ENCODE data around the gene LMTK3.

DNA sequence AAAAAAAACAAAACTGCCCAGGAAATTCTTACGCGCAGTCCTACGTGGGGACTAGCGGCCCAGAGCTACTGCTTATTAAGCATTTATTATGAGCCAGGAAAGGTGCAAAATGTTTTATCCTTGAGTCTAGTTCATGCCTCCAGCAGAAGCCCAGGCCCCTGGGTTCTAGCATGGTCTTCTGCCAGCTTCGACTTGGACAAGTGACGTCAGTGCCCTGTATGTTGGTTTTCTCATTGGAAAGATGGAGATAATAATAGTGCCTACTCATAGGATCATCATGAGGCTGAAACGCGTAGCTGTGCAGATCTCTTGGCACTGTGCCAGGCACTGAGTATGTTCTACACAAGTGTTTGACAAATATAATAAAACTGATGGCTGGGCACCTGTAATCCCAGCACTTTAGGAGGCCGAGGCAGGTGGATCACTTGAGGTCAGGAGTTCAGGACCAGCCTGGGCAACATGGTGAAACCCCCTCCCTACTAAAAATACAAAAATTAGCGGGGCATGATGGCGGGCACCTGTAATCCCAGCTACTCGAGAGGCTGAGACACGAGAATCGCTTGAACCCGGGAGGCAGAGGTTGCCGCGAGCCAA lies 28.0 kb upstream of the LMTK3 start:
- TF ChIP-seq NR2C2 (CRISPR knock-in tag; IDR thresholded peaks at IDR 0.05) = no peak
- no peak for TF ChIP-seq NFE2L1 (CRISPR knock-in tag; IDR thresholded peaks at IDR 0.05)
- TF ChIP-seq ZNF232 (CRISPR knock-in tag; IDR thresholded peaks at IDR 0.05) = no peak
- TF ChIP-seq CTCF (IDR thresholded peaks at IDR 0.05) = no peak
- TF ChIP-seq, protein P1, sequence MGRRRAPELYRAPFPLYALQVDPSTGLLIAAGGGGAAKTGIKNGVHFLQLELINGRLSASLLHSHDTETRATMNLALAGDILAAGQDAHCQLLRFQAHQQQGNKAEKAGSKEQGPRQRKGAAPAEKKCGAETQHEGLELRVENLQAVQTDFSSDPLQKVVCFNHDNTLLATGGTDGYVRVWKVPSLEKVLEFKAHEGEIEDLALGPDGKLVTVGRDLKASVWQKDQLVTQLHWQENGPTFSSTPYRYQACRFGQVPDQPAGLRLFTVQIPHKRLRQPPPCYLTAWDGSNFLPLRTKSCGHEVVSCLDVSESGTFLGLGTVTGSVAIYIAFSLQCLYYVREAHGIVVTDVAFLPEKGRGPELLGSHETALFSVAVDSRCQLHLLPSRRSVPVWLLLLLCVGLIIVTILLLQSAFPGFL (CRISPR knock-in tag; IDR thresholded peaks at IDR 0.05; ENCODE audit: borderline replicate concordance) = no peak
- TF ChIP-seq, protein P2, sequence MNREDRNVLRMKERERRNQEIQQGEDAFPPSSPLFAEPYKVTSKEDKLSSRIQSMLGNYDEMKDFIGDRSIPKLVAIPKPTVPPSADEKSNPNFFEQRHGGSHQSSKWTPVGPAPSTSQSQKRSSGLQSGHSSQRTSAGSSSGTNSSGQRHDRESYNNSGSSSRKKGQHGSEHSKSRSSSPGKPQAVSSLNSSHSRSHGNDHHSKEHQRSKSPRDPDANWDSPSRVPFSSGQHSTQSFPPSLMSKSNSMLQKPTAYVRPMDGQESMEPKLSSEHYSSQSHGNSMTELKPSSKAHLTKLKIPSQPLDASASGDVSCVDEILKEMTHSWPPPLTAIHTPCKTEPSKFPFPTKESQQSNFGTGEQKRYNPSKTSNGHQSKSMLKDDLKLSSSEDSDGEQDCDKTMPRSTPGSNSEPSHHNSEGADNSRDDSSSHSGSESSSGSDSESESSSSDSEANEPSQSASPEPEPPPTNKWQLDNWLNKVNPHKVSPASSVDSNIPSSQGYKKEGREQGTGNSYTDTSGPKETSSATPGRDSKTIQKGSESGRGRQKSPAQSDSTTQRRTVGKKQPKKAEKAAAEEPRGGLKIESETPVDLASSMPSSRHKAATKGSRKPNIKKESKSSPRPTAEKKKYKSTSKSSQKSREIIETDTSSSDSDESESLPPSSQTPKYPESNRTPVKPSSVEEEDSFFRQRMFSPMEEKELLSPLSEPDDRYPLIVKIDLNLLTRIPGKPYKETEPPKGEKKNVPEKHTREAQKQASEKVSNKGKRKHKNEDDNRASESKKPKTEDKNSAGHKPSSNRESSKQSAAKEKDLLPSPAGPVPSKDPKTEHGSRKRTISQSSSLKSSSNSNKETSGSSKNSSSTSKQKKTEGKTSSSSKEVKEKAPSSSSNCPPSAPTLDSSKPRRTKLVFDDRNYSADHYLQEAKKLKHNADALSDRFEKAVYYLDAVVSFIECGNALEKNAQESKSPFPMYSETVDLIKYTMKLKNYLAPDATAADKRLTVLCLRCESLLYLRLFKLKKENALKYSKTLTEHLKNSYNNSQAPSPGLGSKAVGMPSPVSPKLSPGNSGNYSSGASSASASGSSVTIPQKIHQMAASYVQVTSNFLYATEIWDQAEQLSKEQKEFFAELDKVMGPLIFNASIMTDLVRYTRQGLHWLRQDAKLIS (CRISPR knock-in tag; IDR thresholded peaks at IDR 0.05; ENCODE audit: borderline replicate concordance) = no peak
- TF ChIP-seq USF2 (CRISPR knock-in tag; IDR thresholded peaks at IDR 0.05) = no peak
- no peak for TF ChIP-seq PRDM15 (CRISPR knock-in tag; IDR thresholded peaks at IDR 0.05)
- TF ChIP-seq, protein P3, sequence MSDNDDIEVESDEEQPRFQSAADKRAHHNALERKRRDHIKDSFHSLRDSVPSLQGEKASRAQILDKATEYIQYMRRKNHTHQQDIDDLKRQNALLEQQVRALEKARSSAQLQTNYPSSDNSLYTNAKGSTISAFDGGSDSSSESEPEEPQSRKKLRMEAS (CRISPR knock-in tag; IDR thresholded peaks at IDR 0.05) = no peak
- no peak for TF ChIP-seq ZNF416 (CRISPR knock-in tag; IDR thresholded peaks at IDR 0.05)
- TF ChIP-seq ETV6 (CRISPR knock-in tag; IDR thresholded peaks at IDR 0.05) = no peak
- TF ChIP-seq CREB1 (CRISPR knock-in tag; IDR thresholded peaks at IDR 0.05) = no peak
- TF ChIP-seq ATF3 (CRISPR knock-in tag; conservative IDR thresholded peaks at IDR 0.05) = no peak
- TF ChIP-seq ZNF281 (CRISPR knock-in tag; IDR thresholded peaks at IDR 0.05) = no peak

Measured in WTC11 (cell line).